NT2/D1 (cell line): ENCODE measurements around the gene DCUN1D3.

Source experiments
- DNase-seq: peaks from one replicate; pipeline ENCODE4 v3.0.0-alpha.2; 2011; ENCODE audit warnings: low read depth, low spot score
- H3K27me3 ChIP-seq: 2 replicates; pipeline ENCODE4 v1.6.0; 2011; ENCODE audit warnings: mild to moderate bottlenecking; ENCODE audit not compliant: insufficient read length, insufficient read depth
- H3K36me3 ChIP-seq: 2 replicates; pipeline ENCODE4 v1.6.1; 2011; ENCODE audit warnings: mild to moderate bottlenecking, low read length, mixed read lengths; ENCODE audit not compliant: insufficient read depth, insufficient read length
- H3K4me1 ChIP-seq: 2 replicates; pipeline ENCODE4 v1.5.1; 2011; ENCODE audit not compliant: insufficient read depth, insufficient read length
- H3K4me3 ChIP-seq: 2 replicates; pipeline ENCODE4 v1.5.1; 2011; ENCODE audit warnings: low read depth; ENCODE audit not compliant: insufficient read length
- H3K9ac ChIP-seq: 2 replicates; pipeline ENCODE4 v1.6.0; 2011; ENCODE audit warnings: low read depth; ENCODE audit not compliant: insufficient read length
- H3K9me3 ChIP-seq: 2 replicates; pipeline ENCODE4 v1.5.1; 2011; ENCODE audit warnings: mild to moderate bottlenecking, low read length; ENCODE audit not compliant: insufficient read depth
- SUZ12 ChIP-seq: IDR thresholded peaks from 2 replicates; pipeline ENCODE4 v1.6.1; 2011; ENCODE audit not compliant: insufficient read length, insufficient read depth; ENCODE audit errors: extremely low read depth
- YY1 ChIP-seq: IDR thresholded peaks from 2 replicates; pipeline ENCODE4 v1.6.1; 2011; ENCODE audit not compliant: insufficient read length, insufficient read depth
- ZNF274 ChIP-seq: IDR thresholded peaks from 2 replicates; pipeline ENCODE4 v1.6.1; 2011; ENCODE audit warnings: mild to moderate bottlenecking, low read depth, low read length

The DCUN1D3 gene

GRCh38 chr16:20853981-20854620 lies 46.1 kb downstream of the DCUN1D3 start:
- no peaks in the 10 kb centered on the region for H3K9me3 ChIP-seq
- H3K4me3 ChIP-seq: no peak overlapping the region
- H3K4me1 ChIP-seq: no peaks in the 10 kb centered on the region
- peaks cover 11% of the 10 kb centered on the region for H3K36me3 ChIP-seq
- H3K9ac ChIP-seq: no peak overlapping the region
- DNase-seq: no peak
- no peaks in the 10 kb centered on the region for H3K27me3 ChIP-seq
- TF ChIP-seq YY1: no peak
- no peak for TF ChIP-seq SUZ12
- TF ChIP-seq ZNF274: no peak

- DNase-seq: no peak
- Histone ChIP-seq H3K4me1 (no peaks in the 10 kb centered on the region), H3K4me3 (no peak overlapping the region), H3K9ac (no peak overlapping the region), H3K36me3 (peaks cover 15% of the 10 kb centered on the region), H3K27me3 (no peaks in the 10 kb centered on the region), H3K9me3 (no peaks in the 10 kb centered on the region)
- TF ChIP-seq SUZ12 (no peak), YY1 (no peak), ZNF274 (no peak)
Observed at GRCh38 chr16:20853143-20853542, 47.0 kb downstream of the DCUN1D3 start.

- peaks cover 26% of the 10 kb centered on the region for H3K36me3 ChIP-seq
- H3K4me3 ChIP-seq: no peak overlapping the region
- no peak for TF ChIP-seq SUZ12
- no peaks in the 10 kb centered on the region for H3K9me3 ChIP-seq
- H3K4me1 ChIP-seq: no peaks in the 10 kb centered on the region
- H3K27me3 ChIP-seq: no peaks in the 10 kb centered on the region
- DNase-seq: no peak
- H3K9ac ChIP-seq: no peak overlapping the region
Observed at GRCh38 chr16:20851601-20852000, 48.6 kb downstream of the DCUN1D3 start.

- H3K4me1 ChIP-seq: no peaks in the 10 kb centered on the region
- TF ChIP-seq ZNF274 (no peak), SUZ12 (no peak), YY1 (no peak)
- peaks cover 32% of the 10 kb centered on the region for H3K36me3 ChIP-seq
- H3K4me3 ChIP-seq: no peak overlapping the region
- no peak for DNase-seq
- no peak overlapping the region for H3K9ac ChIP-seq
- no peaks in the 10 kb centered on the region for H3K27me3 ChIP-seq
- no peaks in the 10 kb centered on the region for H3K9me3 ChIP-seq
Observed at GRCh38 chr16:20850981-20851380, 49.2 kb downstream of the DCUN1D3 start.

- Histone ChIP-seq H3K27me3 (no peaks in the 10 kb centered on the region), H3K9ac (no peak overlapping the region), H3K4me3 (no peak overlapping the region), H3K4me1 (peaks cover 2% of the 10 kb centered on the region), H3K9me3 (no peaks in the 10 kb centered on the region), H3K36me3 (peaks cover 39% of the 10 kb centered on the region)
- TF ChIP-seq YY1: no peak
- TF ChIP-seq ZNF274: no peak
- no peak for TF ChIP-seq SUZ12
- DNase-seq: peak; percentile 63
Observed at GRCh38 chr16:20849589-20850390, 50.4 kb downstream of the DCUN1D3 start.

GRCh38 chr16:20847550-20847949 lies 52.6 kb downstream of the DCUN1D3 start:
- H3K9ac ChIP-seq: no peak overlapping the region
- no peaks in the 10 kb centered on the region for H3K9me3 ChIP-seq
- peaks cover 3% of the 10 kb centered on the region for H3K4me1 ChIP-seq
- H3K36me3 ChIP-seq: peaks cover 40% of the 10 kb centered on the region
- DNase-seq: no peak
- TF ChIP-seq SUZ12 (no peak), YY1 (no peak)
- H3K4me3 ChIP-seq: no peak overlapping the region
- H3K27me3 ChIP-seq: no peaks in the 10 kb centered on the region

GRCh38 chr16:20846551-20846950 lies 53.6 kb downstream of the DCUN1D3 start:
- no peak overlapping the region for H3K9ac ChIP-seq
- no peaks in the 10 kb centered on the region for H3K9me3 ChIP-seq
- TF ChIP-seq SUZ12 (no peak), YY1 (no peak), ZNF274 (no peak)
- no peak for DNase-seq
- H3K4me1 ChIP-seq: peaks cover 3% of the 10 kb centered on the region
- H3K27me3 ChIP-seq: no peaks in the 10 kb centered on the region
- no peak overlapping the region for H3K4me3 ChIP-seq
- H3K36me3 ChIP-seq: peaks cover 47% of the 10 kb centered on the region
